Umbilical cord (tissue), 2 donors: ENCODE measurements around the gene PTPRJ. TPM values are rescaled to one million over a fixed set of nuclear protein-coding genes. Genes with fewer than 3 reads are reported as not detected.
A peak's percentile ranks its signal among the peaks of the same experiment; 100 is the strongest.

ENCODE experiments used
- DNase-seq: peaks from one replicate; pipeline ENCODE4 v3.0.0-alpha.2; 2015; ENCODE audit warnings: low spot score
- total RNA-seq: library from RNA; depleted of rRNA; stranded (reverse); fragments of >200 nt; gene quantifications from one replicate; pipeline ENCODE4 v1.2.3, GENCODE V29; 2014; ENCODE audit warnings: low replicate concordance; ENCODE audit not compliant: insufficient read depth

The PTPRJ gene
- total RNA-seq, 1 donor from 2014 or later: 21.9 TPM

DNA sequence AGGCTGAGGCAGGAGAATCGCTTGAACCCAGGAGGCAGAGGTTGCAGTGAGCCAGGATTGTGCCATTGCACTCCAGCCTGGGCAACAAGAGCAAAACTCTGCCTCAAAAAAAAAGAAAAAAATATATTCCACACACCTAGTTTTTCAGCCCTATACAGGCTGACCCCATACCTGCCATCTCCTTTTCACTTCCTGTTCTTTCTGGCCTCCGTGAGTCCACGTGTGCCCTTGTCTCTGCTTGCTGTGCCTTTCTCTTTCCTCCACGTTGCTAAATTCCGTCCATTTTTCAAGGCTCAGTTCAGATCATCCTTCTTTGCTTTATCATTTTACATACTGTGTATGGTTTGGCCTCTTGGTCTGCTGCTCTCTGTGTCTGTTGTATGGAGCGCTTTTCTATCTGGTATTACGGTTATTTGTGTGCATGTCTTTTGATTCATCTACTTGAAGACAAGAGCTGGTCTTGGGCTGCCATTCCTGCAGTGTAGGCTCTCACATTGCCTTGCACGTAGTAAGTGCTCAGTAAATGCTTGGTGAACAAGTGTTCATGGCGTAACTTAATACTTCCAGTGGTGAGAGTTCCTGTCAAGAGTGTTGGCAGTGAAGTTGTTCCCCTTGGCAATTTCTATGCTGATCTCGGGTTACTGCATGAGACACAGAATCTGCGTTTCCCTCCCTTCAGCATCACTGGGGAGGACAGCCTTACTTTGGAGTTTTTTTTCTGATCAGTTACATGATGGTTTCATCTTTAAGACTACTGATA is 57.5 kb downstream of the PTPRJ start:
- DNase-seq: no peak

DNA sequence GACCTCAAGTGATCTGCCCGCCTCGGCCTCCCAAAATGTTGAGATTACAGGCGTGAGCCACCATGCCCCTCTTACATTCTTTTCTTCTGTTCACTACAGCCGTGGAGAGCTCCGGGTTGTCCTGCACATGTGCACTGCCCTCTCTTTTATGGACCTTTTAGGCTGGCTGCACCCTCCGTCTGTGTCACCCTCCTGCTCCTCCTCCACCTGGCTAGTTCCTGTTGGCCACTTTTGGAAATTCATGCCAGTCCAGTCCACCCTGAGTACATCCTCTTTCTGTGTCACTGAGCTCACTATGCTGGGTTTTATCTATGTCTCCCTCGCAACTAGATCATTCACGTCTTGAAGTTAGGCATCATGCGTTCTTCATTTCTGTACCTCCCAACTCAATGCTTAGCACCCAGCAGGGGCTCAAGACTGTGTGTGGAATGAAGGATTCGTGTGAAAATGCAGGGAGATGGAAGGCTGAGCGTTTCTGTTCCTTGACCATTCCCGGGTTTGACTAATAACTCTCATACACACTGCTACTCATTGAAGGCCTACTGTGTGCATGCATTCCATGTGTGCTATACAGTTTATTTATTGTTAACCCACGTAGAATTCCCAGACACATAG is 60.6 kb downstream of the PTPRJ start:
- no peak for DNase-seq

DNA sequence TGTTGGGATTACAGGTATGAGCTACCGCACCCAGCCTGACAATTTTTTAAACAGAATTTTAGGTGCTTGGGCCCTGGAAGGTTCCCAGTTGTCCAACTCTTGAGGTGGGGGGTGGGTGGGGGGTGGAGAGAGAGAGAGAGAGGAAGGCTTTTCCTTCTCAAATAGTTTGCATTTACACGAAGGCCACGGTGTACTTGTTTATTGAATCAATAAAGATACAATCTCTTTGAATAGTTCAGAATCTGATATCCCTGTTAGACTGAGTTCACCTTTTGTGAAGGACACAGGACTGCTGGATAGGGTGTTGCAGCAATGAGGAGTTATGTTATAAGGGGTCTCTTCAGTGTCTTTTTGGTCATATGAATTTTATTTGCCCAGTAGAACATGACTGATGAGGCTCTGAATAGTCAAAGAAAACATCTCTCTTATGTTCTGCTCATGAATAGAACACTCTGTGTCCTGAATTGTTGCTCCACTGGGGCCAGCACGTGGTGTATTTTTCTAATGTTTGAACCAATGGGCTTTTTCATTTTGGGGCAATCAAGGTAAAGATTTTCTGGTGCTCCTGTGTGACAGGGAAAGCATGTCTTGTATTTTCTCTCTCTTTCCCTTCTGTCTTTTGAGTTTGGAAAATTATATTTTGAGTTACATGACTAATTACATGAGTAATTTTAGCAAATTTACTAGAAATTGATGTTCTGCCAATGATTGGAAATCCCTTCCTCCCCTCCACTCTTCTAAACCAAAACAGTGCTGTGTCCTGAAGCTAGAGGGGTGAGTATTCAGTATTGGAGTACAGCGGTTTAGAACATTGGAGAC is 61.7 kb downstream of the PTPRJ start:
- DNase-seq: no peak

DNA sequence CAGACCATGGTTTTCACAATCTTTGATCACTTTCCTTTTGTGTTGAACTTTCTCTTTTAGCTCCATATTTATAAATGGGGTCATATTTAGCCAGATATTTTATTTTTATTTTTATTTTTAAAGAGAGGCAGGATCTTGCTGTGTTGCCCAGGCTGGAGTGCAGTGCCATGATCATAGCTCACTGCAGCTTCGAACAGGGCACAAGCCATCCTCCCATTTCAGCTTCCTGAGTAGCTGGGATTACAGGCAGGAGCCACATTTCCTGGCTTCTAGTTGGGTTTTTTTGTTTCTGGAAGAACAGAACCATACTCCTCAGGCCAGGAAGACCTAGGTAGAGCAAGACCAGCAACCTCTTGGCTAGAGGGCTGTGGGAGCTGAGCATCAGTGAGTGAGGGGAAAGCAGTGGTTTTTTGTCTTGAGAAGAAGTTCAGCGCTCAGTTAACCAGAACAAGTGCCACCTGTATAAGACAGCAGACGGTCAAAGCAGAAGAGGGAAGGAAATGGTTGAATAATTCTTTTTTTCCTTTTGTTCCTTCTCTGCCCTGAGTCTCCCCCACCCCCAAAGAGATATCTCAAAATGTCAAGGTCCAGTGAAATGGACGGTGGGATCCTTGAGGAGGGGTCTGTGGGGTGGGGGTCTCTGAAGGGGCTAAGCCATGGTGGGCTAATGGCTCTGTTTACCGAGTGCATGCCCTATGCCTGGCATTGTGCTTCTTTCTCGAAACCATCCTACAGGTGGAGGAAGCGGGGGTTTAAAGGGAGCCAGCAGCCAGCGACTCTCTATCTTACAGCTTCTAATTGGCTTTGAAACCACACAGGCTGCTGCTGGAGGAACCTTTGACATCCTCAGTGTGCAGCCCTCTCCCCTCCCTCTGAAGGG is 63.0 kb downstream of the PTPRJ start:
- DNase-seq: no peak

DNA sequence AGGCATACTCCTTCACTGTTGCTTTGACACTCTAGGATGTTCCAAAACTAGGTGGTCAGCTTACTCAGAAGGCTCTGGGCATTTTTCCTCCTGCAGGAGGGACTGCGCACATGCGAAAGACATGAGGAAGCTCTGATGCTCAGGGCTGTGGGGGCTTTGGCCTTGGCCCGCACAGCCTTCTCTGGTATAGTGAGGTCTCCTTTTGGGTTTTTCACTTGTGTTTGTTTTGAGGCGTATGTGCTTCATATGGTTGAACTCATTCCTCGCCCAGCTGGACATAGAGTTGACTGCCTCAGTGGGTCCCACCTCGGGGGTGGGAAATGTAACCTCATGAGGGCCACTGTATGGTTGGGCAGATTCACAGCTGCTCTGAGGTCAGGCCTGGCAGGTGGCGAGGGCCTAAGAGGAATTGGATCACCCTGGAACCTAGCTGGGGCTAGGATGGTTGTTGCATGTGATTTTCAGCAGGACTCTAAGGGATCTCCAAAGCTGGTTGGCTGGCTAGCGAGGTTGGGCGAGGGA is 63.7 kb downstream of the PTPRJ start:
- no peak for DNase-seq

DNA sequence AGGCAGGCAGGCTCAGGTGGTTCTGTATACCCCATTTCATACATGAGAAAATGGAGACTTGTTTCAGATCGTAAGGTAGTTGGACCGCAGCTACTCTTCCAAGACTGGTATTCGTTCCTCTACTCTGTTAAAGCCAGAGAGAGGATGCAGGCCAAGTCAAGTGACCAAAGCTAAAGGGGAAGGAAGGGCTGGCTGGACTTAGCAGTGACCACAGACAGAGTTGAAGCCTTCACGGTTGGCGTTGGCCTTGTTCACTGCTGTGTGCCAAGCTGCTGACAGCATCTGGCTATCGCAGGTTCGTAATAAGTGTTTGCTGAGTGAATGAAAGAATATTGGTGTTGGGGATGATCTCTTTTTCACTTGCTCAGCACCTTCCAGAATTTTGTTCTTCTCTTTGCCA is 64.2 kb downstream of the PTPRJ start:
- no peak for DNase-seq

DNA sequence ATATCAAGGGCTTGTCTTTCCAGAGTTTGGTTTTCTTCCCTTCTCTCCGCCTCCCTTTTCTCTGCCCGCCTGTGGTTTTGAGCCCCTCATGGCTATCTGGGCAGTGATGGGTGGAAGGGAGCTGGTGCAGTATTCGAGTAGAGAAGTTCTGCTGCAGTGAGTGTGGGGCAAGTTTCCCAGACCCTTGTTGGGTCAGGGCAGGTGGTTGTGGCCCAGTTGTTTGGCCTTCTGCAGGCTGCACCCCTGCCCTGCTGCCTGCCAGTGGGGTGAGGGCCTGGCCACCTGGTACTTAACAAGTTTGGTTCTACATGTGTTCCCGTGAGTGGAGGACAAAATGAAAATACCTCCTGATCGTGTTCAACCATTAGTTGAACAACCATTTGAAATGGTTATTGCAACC is 65.2 kb downstream of the PTPRJ start:
- DNase-seq: no peak

DNA sequence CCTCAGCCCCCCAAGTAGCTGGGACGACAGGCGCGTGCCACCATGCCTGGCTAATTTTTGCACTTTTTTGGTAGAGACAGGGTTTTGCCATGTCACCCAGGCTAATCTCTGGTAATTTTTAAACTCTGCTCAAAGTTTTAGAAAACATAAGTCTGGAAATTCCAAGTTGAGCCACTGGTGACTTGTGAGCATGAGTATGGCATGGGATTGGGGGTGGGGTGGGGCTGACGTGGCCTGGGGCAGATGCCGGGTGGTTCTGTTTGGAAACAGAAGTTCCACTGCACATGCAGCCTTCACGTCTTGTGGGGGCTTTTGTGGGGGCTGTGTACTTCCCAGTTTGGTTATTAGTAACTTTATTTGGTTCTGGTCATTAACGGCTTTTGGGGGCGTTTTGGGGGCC is 67.3 kb downstream of the PTPRJ start:
- peak; percentile 63 for DNase-seq

DNA sequence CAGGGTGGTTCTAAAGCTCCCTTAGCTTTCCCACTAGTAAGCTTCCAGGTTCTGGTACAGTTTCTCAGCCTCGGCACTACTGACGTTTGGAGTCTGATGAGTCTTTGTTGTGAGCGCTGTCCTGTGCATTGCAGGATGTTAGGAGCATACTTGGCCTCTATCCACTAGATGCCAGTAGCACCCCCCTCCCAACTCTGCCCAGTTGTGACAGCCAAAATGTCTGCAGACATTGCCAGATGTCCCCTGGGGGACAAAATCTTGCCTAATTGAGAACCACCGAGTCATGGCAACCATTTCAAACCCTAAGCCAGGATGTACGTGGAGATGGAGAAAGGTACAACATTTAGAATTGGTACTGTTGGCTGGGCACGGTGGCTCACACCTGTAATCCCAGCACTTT is 68.7 kb downstream of the PTPRJ start:
- DNase-seq: no peak

DNA sequence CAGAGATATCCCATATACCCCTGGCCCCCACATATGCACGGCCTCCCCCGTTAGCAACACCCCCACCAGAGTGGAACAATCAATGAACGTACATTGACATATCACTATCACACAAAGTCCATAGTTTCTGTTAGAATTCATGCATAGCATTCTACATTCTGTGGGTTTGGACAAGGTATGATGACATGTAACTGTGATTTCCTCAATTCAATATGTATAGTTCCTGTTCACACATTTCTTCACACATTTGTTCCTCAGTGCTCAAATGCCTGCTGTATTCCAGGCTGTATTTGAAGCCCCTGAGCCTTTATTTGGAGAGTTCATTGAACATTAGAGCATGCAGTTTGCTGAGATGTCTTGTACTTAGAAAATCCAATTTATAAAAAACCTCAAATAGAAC is 69.9 kb downstream of the PTPRJ start:
- DNase-seq: no peak

DNA sequence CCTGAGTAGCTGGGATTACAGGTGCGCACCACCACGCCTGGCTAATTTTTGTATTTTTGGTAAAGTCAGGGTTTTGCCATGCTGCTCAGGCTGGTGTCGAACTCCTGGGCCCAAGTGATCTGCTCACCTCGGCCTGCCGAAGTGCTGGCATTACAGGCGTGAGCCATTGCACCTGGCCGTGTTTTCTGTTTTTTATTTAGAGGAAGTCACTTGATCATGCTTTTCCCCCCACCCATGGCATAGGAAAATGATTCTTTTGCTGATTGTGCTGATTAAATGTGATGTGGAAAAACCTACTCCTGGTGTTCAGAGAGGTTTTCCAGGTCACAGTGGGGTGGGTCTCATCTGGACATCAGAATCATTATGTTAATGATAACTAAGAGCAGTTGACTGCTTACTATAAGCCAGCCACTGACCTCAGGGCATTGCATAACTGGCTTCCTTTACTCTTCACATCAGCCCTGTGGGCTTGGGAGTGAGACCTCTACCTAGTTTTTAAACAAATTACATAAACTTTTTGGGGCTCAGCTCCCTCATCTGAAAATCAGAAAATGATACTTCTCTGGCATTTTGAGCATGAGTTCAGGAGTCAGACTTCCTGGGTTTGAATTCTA is 71.0 kb downstream of the PTPRJ start:
- DNase-seq: no peak

DNA sequence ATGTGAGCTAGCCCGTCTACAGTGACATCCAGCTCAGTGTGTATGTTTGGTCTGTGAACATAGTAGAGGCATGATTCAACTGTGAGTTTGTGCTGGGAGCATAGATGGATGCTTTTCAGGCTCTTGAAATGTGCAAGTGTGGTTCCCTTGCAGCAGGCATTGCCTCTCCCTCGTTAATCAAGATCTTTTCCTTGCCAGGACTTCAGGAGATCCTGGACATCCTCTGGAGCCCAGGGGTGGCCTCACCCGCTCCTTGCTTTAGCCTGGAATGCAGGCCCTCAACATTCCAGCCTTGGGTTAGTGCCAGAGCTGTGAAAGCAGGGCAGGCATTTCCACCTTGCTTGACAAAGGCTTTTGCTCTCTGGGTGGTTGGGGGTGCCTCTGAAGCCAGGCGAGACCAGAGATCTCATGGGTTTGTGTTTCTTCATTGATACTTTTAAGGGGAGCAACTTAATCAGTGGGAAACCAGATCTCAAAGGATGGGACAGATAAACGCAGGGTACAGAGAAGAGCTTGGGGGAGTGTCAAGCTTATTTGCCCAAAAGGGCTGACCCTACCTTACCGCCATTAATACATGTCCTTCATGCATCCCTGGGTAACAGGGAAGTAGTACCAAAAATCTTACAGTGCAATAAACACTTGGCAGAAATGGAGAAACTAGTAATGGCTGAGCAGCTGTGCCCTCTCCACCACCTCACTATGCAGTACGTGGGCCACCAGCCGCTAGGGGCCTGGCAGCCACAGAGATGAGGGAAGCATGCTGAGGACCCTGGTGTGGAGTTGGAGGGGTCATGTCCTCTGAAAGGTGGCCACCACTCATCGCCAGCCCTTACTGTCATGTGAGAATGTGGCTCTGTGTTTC is 72.1 kb downstream of the PTPRJ start:
- DNase-seq: peak; percentile 76

DNA sequence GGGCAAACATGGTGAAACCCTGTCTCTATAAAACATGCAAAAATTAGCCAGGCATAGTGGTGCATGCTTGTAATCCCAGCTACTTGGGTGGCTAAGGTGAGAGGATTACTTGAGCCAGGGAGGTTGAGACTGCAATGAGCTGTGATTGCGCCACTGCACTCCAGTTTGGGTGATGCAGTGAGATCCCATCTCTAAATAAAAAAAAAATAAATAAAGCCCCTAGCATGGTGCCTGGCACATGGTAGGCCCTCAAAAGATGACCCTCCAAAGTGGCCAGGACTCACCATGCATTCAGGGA is 74.6 kb downstream of the PTPRJ start:
- no peak for DNase-seq

DNA sequence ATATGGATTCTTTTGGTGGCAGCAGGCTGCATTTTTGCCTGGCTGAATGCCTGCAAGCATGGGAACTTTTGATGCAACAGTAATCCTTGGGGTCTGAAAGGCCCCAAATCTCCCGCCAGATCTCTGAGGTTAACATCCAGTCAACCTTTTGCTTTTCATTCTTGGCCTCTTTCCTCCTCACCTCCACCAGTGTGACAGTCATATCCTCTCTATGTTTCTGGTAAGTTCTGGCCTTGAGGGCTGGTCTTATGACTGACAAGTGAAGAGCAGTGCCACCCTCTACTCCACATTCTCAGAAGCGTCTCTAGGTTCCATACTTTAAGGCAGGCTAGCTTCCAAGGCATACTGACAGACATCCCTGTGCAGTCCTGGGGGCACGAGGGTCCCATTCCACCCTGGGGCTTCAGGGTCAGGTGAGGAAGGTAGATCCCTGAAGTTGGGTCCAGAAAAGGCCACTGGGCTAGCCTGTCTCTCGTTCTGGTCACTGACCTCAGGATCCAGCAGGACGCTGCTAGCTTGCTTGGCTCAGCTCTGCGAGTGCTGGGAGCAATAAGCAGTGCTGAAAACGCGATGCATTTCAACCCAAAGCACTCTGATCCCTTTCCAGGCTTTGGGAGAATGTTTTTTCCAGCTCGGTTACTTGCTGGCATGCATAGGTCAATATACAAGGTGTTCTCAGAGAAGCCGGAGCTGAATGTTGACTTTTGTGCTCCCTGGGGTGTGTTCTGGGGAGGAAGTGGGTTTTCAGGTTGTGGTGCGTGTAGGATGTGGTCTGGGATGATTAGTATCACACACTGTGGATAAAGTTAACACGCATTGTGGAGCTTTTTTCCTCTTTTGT is 75.2 kb downstream of the PTPRJ start:
- peak; percentile 29 for DNase-seq

DNA sequence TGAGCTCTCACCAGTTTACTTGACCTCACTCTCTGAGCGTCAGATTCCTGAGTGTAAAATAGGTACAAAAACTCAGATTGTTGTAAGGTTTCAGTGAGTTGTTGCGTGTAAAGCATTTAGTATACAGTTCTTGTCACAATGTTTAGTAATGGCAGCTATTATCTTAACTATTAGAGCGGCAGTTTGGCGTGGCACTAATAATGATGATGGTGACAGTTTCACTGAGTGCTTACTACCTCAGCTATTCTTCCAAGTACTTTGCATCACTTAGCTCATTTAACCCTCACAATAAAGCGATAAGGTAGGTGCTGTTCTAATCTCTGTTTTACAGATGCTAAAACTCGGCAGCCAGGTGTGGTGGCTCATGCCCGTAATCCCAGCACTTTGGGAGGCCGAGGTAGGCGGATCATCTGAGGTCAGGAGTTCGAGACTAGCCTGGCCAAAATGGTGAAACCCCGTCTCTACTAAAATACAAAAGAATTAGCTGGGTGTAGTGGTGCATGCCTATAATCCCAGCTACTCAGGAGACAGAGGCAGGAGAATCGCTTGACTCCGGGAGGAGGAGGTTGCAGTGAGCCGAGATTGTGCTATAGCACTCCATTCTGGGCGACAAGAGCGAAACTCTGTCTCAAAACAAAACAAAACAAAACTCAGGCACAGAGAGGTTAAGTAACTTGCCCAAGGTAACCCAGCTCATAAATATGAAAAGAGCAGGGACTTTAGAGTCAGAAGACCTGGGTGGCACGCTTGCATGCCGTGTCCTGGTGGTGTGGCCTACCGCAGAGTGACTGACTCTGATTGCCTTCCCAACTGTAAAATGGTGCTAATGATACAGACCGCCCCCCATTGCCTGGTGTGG is 76.2 kb downstream of the PTPRJ start:
- no peak for DNase-seq

DNA sequence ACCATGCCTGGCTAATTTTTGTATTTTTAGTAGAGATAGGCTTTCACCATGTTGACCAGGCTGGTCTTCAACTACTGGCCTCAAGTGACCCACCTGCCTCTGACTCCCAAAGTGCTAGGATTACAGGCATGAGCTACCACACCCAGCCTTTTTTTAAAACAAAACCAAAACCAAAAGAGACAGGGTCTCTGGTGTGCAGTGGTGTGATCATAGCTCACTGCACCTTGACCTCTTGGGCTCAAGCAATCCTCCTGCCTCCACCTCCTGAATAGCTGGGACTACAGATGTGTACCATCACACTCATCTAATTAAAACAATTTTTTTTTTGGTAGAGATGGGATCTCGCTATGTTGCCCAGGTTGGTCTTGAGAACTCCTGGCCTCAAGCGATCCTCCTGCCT is 77.7 kb downstream of the PTPRJ start:
- DNase-seq: no peak

DNA sequence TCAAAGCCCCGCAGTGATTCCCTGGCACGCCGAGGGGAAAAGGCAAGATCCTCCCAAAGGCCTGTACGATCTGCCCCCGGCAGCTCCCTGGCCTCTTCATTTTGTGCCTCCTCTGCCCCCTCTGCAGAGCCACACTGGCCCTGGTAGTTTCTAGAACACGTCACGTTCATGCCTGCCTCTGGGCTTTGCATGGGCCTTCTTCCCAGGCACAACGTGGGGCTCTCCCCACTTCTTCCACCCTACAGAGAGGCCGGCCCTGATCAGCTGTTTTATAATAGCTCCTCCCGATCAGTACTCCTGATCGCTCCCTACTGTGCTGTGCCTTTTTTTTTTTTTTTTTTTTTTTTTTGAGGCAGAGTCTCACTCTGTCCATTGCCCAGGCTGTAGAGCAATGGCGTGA is 78.4 kb downstream of the PTPRJ start:
- DNase-seq: no peak

DNA sequence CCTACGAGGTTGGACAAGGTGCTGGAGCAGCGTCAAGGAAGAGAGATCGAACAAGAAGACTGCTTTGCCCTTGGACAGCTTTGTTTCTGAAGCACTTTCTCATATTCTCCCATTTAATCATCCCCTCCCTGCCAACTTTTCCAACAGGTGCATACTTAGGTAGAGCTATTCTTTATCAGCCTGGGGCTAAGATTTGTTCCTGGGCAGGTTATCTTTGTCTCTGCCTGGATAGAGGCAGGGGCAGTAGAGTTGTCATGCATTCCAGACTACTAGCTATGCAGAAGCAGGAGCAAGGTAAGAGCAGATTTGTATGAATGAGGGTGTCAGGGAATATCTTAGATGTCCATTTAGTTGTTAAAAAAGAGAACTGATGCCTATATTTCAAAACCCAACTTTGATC is 82.3 kb downstream of the PTPRJ start:
- DNase-seq: no peak
